GM12878 (cell line): ENCODE data around the gene RASSF10.

ENCODE experiments used
- ASH2L ChIP-seq: fragments of 300-600, 200-600 bp; sonication (generic); IDR thresholded peaks from 2 replicates; pipeline ENCODE4 v1.6.1; 2017; ENCODE audit warnings: low read depth, mild to moderate bottlenecking, borderline replicate concordance
- BACH1 ChIP-seq: fragments of 450-650 bp; IDR thresholded peaks from 2 replicates; pipeline ENCODE4 v1.6.1; 2017; ENCODE audit warnings: mild to moderate bottlenecking, borderline replicate concordance
- EZH2 ChIP-seq: IDR thresholded peaks from 2 replicates; pipeline ENCODE4 v1.6.1; 2012; ENCODE audit warnings: low read depth, mild to moderate bottlenecking, control low read depth, inconsistent platforms, low read length, borderline replicate concordance; ENCODE audit not compliant: control insufficient read depth
- JUND ChIP-seq: IDR thresholded peaks from 2 replicates; pipeline ENCODE4 v1.6.1; 2012; ENCODE audit warnings: low read depth, mild to moderate bottlenecking, low read length, improper control_type of control experiment, moderate library complexity
- NBN ChIP-seq: fragments of 450-650 bp; IDR thresholded peaks from 2 replicates; pipeline ENCODE4 v1.6.1; 2016
- SMC3 ChIP-seq: IDR thresholded peaks from 2 replicates; pipeline ENCODE4 v1.6.1; 2011; ENCODE audit warnings: low read length, improper control_type of control experiment, borderline replicate concordance
- SUZ12 ChIP-seq: fragments of 200-600 bp; sonication (generic); IDR thresholded peaks from one replicate; pipeline ENCODE4 v1.6.1; 2018; ENCODE audit warnings: antibody characterized with exemption, mild to moderate bottlenecking; ENCODE audit not compliant: unreplicated experiment
- TF ChIP-seq, protein P1 (sequence below), 3 experiments: IDR thresholded peaks in 2 of 3; conservative IDR thresholded peaks in 1 of 3; 2 replicates each; pipeline ENCODE4 v1.5.1; 2011; ENCODE audit warnings: low read depth in 3 of 3, low read length in 3 of 3, mild to moderate bottlenecking in 3 of 3, control low read depth in 2 of 3, moderate library complexity in 2 of 3, inconsistent platforms in 1 of 3, mixed read lengths in 1 of 3; ENCODE audit not compliant: control insufficient read depth in 2 of 3, insufficient read depth in 1 of 3; ENCODE audit errors: extremely low read depth in 1 of 3
- TF ChIP-seq, protein P2 (sequence below): fragments of 450-650 bp; IDR thresholded peaks from 2 replicates; pipeline ENCODE4 v1.6.1; 2016; ENCODE audit warnings: mild to moderate bottlenecking
- TF ChIP-seq, protein P3 (sequence below): IDR thresholded peaks from 2 replicates; pipeline ENCODE4 v1.6.1; 2012; ENCODE audit warnings: low read depth, low read length, improper control_type of control experiment
- TF ChIP-seq, protein P4 (sequence below): IDR thresholded peaks from 2 replicates; pipeline ENCODE4 v1.6.1; 2012; ENCODE audit warnings: mild to moderate bottlenecking, low read depth, low read length

DNA sequence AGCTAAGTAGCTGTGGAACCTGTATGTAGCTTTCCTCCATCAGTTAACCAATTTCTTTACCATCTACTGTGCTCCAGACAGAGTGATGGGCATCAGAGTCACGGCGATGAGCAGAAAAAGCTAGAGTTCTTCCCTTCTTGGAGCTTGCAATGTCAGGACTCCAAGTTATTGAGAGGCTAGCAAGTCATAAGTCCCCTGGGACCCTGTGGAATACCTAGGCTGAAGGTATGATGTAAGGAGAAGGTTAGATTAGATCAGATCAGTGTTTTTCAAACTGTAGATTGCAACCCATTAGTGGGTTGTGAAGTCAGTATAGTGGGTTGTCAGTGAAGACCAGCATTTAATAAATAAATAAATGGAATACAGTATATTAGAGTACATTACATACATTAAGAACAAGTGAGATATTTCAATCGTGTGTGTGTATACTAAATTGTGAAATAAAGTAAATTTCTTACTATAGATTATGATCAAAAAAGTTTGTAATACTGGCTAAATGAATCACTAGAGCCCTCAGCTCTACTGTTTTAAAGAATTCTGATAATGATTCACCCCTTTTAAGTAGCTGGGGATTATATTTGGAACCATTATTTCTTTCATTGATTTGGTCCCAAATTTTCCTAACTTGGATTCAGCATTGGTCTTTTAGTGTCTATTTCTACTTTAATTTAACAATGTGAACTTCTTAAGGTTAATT lies 52.3 kb downstream of the RASSF10 start:
- TF ChIP-seq, protein P1, sequence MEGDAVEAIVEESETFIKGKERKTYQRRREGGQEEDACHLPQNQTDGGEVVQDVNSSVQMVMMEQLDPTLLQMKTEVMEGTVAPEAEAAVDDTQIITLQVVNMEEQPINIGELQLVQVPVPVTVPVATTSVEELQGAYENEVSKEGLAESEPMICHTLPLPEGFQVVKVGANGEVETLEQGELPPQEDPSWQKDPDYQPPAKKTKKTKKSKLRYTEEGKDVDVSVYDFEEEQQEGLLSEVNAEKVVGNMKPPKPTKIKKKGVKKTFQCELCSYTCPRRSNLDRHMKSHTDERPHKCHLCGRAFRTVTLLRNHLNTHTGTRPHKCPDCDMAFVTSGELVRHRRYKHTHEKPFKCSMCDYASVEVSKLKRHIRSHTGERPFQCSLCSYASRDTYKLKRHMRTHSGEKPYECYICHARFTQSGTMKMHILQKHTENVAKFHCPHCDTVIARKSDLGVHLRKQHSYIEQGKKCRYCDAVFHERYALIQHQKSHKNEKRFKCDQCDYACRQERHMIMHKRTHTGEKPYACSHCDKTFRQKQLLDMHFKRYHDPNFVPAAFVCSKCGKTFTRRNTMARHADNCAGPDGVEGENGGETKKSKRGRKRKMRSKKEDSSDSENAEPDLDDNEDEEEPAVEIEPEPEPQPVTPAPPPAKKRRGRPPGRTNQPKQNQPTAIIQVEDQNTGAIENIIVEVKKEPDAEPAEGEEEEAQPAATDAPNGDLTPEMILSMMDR (IDR thresholded peaks at IDR 0.05 in 2 of 3, conservative IDR thresholded peaks at IDR 0.05 in 1 of 3; ENCODE audit: control insufficient read depth in 2 of 3, extremely low read depth in 1 of 3, insufficient read depth in 1 of 3, low read depth in 3 of 3, low read length in 3 of 3), result no peak
- TF ChIP-seq, protein P2, sequence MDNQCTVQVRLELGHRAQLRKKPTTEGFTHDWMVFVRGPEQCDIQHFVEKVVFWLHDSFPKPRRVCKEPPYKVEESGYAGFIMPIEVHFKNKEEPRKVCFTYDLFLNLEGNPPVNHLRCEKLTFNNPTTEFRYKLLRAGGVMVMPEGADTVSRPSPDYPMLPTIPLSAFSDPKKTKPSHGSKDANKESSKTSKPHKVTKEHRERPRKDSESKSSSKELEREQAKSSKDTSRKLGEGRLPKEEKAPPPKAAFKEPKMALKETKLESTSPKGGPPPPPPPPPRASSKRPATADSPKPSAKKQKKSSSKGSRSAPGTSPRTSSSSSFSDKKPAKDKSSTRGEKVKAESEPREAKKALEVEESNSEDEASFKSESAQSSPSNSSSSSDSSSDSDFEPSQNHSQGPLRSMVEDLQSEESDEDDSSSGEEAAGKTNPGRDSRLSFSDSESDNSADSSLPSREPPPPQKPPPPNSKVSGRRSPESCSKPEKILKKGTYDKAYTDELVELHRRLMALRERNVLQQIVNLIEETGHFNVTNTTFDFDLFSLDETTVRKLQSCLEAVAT, result no peak
- no peak for TF ChIP-seq SMC3
- TF ChIP-seq, protein P3, sequence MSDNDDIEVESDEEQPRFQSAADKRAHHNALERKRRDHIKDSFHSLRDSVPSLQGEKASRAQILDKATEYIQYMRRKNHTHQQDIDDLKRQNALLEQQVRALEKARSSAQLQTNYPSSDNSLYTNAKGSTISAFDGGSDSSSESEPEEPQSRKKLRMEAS, result no peak
- no peak for TF ChIP-seq ASH2L
- no peak for TF ChIP-seq BACH1
- TF ChIP-seq, protein P4, sequence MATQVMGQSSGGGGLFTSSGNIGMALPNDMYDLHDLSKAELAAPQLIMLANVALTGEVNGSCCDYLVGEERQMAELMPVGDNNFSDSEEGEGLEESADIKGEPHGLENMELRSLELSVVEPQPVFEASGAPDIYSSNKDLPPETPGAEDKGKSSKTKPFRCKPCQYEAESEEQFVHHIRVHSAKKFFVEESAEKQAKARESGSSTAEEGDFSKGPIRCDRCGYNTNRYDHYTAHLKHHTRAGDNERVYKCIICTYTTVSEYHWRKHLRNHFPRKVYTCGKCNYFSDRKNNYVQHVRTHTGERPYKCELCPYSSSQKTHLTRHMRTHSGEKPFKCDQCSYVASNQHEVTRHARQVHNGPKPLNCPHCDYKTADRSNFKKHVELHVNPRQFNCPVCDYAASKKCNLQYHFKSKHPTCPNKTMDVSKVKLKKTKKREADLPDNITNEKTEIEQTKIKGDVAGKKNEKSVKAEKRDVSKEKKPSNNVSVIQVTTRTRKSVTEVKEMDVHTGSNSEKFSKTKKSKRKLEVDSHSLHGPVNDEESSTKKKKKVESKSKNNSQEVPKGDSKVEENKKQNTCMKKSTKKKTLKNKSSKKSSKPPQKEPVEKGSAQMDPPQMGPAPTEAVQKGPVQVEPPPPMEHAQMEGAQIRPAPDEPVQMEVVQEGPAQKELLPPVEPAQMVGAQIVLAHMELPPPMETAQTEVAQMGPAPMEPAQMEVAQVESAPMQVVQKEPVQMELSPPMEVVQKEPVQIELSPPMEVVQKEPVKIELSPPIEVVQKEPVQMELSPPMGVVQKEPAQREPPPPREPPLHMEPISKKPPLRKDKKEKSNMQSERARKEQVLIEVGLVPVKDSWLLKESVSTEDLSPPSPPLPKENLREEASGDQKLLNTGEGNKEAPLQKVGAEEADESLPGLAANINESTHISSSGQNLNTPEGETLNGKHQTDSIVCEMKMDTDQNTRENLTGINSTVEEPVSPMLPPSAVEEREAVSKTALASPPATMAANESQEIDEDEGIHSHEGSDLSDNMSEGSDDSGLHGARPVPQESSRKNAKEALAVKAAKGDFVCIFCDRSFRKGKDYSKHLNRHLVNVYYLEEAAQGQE, result no peak
- no peak for TF ChIP-seq NBN
- TF ChIP-seq JUND, result no peak
- TF ChIP-seq EZH2, result no peak
- TF ChIP-seq SUZ12, result no peak
